GM21723 (cell line): ENCODE data around the gene FAM50B.

ENCODE experiments used
- ATAC-seq: cut with Tn5 transposase; IDR thresholded peaks from one replicate; pipeline ENCODE4 v1.9.1; 2021; ENCODE audit warnings: mild to moderate bottlenecking, moderate library complexity; ENCODE audit not compliant: unreplicated experiment

Gene FAM50B

DNA sequence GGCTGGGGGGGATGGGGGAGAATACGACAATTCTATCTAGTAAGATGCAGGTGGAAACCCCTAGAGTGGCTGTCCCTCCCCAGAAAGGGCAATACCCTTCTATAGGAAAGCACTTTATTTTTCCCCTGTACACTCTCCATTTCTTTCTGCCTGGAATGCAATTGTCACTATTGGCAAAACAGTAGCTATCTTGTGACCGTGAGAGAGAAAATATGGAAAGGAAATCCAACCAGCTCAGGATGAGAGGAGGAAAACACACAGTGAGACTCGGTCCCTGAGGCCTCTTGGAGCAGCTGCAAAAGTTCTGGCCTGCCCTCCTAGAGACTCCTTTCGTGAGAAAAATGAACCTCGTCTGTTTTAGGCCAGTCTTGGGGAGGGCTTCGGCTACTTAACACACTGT is 43.4 kb downstream of the FAM50B start:
- ATAC-seq: no peak

DNA sequence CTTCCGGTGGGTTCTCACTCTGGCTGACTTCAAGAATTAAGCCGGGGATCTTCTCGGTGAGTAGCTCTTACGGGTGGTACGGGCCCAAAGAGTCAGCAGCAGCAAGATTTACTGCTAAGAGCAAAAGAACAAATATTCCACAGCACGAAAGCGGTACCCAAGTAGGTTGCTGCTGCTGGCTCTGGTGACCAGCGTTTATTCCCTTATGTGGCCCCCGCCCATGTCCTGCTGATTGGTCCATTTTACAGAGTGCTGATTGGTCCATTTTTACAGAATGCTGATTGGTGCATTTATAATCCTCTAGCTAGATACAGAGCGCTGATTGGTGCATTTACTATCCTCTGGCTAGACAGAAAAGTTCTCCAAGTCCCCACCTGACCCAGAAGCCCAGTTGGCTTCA is 44.3 kb downstream of the FAM50B start:
- no peak for ATAC-seq

DNA sequence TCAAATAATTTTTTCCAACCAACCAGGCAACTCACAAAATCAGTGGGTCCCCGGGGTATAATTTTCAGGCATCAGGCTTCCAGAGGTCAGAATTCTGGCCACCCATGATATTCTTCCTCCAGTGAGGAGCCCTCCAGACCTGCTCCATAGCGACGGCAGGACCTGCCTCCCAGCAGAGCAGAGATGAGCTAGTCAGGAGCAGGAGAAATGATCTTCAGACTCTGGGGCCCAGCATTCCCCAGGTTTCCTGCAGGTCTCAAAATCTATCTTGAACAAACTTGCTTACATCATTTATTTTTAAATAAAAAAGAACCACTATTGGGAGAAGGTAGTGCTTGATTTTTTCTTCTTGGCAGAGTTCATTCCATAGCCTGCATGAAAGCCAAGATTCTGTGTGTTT is 44.7 kb downstream of the FAM50B start:
- ATAC-seq: no peak

DNA sequence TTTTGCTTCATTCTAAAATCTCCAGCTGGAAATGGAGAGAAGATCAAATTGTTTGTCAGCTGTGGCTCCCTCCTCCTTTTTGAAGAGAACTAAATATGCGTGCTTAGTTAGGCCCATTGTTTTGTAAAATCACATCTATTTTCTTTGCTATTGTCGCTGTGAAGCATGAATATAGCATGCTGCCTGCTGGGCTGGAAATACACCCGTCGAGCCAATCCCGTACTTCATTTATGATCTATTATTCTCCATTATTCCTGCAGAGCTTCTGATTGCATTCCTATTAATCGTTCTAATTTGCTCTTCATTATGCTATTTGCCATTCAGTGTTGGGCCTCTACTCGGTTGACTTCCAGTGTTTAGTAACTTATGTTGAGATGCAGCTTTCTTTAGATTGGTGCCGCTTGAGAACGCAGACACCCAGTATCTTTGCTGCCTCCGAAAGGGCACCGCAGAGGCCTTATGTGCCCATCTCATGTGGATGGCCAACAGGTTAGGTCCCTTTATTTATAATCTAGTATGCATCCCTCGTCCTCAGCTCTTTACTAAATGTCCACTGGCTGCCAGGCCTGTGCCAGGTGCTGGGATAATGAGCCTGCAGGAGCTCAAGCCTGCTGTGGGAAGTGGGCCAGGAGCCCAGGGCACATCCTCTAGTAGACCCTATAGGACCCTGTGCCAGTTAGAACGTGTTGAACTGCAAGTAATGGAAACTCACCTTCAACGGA is 45.6 kb downstream of the FAM50B start:
- no peak for ATAC-seq

DNA sequence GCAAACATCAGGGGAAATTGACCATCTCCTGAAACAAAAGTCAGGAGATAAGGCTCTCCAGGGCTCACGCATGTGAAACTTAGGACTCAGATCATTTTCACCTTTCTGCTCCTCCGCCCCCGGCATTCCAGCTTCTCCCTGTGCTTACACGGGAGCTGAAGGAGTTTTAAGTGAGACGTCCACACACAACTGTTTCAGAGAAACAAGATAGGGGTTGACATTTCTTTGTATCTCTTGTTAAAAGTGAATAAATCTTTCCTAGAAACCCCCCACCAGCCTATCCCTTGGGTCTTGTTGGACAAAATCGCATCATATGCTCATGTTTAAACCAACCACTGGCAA is 46.1 kb downstream of the FAM50B start:
- ATAC-seq: no peak

DNA sequence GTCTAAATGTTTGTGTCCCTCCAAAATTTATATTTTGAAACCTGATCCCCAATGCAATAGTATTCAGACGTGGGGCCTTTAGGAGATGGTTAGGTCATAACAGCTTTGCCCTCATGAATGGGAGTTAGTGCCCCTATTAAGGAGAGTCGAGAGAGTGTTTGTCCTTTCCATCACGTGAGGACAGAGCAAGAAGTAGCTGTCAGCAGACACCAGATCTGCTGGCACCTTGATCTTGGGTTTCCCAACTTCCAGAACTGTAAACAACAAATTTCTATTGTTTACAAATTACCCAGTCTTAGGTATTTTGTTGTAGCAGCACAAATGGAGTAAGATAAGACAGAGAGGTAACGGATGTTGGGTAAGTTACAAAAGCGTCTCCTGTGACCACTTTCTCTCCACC is 46.6 kb downstream of the FAM50B start:
- ATAC-seq: no peak

DNA sequence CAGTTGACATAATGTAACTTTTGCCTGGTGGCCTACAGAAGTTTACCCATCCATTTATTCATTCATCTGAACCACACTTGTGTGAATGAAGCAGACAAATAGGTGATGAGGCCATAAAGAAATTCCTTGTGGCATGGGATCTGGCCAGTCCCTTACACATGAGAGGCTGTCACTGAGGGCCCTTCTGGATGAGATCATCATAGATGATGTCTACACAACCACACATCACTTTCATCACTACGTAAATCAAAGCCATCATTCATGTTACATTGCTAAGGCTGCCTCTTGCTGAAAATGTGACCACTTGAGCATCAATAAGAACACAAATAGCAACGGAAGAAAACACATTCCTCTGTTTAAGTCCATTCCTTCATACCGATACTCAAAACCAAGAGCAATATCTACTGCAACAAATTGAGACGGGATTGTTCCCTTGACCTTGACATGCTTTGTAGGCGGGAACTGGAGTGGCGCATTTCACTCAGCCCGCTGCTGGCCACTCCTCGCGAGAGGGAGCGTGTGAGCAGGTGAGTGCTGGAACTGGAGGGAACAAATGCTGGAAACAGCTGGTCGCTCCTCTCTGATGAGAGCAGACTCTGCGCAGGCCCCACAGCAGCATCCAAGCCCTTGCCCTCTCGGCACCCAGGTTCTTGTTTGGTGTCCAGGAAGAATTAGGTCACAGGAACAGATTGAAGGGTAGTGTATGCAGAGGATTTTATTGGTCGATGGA is 49.3 kb downstream of the FAM50B start:
- ATAC-seq: no peak

DNA sequence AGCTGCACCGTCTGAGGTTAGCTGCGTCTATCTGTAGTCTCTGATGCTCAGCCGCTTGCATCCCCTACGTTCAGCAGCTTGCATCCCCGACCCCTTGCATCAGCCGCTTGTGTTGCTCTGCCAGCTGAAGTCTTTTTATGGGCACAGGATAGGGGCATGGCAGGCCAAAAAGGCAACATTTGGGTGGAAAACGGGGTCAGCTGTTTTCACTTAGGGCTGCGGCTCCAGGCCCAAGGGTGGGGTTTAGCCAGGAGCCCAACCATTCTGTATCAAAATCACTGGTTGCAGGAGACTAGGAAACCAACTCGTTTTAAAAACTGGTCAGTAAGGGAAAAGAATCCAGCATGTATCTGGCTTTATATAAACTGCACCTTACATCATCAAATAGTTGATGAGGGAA is 49.9 kb downstream of the FAM50B start:
- no peak for ATAC-seq

DNA sequence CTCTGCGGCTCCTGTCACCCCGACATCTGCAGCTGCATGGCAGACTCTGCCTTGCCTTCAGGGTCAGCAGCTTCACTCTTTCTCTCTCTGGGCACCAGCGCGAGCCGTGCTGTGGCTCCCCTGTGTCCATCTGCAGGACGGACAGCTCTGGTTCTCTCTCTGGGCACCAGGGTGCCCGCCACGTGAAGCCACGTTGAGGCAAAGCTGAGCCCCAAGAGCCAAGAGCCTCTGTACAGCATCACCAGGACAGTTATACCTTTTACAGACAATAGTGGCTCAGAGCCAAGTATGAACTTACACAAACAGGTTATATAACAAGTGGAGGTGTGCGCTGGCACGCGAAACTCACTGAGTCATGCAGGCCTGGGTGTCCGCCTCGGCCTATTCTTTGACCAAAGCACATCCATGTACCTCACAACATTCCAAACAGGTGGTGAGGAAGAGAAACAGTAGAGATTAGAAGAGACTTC is 50.8 kb downstream of the FAM50B start:
- ATAC-seq: no peak
